Stomach (tissue), 4 donors: Measurements from ENCODE around the gene LIPT2.
"Not testable (repeated sequence)": the region's sequence is repeated elsewhere in the genome, so short reads cannot be mapped to it uniquely, and the experiment has no call there.

Source experiments
- EP300 ChIP-seq: sonication (generic); formaldehyde crosslinking; IDR thresholded peaks from one replicate; pipeline ENCODE4 v1.6.1; 2017; ENCODE audit warnings: antibody characterized with exemption
- POLR2AphosphoS5 ChIP-seq, 3 donors: sonication (generic); formaldehyde crosslinking; IDR thresholded peaks; one replicate each; pipeline ENCODE4 v1.6.1; 2016; ENCODE audit warnings: antibody characterized with exemption in 3 of 3
- TF ChIP-seq, protein P1 (sequence below), 7 experiments: fragments of 450-650 bp in 4 of 7; fragments of 200-600 bp in 3 of 7; sonication (generic) in 3 of 7; IDR thresholded peaks; one replicate each; pipeline ENCODE4 v1.5.1; 2016 to 2019; ENCODE audit warnings: antibody characterized with exemption in 7 of 7, control low read depth in 2 of 7, mild to moderate bottlenecking in 1 of 7

GRCh38 chr11:74517592-74517991 is 24.1 kb upstream of the LIPT2 start:
- not testable (repeated sequence) for TF ChIP-seq EP300; POLR2AphosphoS5 (IDR thresholded peaks at IDR 0.05)
- TF ChIP-seq, protein P1, sequence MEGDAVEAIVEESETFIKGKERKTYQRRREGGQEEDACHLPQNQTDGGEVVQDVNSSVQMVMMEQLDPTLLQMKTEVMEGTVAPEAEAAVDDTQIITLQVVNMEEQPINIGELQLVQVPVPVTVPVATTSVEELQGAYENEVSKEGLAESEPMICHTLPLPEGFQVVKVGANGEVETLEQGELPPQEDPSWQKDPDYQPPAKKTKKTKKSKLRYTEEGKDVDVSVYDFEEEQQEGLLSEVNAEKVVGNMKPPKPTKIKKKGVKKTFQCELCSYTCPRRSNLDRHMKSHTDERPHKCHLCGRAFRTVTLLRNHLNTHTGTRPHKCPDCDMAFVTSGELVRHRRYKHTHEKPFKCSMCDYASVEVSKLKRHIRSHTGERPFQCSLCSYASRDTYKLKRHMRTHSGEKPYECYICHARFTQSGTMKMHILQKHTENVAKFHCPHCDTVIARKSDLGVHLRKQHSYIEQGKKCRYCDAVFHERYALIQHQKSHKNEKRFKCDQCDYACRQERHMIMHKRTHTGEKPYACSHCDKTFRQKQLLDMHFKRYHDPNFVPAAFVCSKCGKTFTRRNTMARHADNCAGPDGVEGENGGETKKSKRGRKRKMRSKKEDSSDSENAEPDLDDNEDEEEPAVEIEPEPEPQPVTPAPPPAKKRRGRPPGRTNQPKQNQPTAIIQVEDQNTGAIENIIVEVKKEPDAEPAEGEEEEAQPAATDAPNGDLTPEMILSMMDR (IDR thresholded peaks at IDR 0.05): not testable (repeated sequence)
